IPS DF 19.7 (cell line): ENCODE measurements around the gene PTPN4.

Source experiments
- DNase-seq: peaks from one replicate; pipeline ENCODE4 v3.0.0-alpha.2; 2013; ENCODE audit warnings: low read depth, low spot score

The PTPN4 gene

DNA sequence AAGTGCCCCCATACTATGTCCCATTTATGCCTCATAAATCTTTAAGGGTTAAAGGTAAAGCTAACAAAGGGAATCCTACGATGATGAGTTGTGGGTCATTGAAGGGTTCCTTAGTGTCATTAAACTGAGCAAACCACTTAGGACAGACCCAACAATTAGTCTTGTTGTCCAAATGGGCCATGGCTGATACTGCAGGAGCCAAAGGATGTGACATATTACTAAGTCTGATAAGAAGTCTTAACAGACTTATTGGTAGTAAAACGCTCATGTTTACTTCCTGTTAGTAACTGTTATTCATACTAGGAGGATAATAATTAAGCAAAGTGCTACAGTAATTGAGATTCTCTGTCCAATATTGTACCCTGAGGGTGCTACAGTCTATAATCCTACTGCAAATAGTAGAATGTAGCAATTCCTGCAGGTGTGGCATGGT is 96.8 kb downstream of the PTPN4 start:
- no peak for DNase-seq

DNA sequence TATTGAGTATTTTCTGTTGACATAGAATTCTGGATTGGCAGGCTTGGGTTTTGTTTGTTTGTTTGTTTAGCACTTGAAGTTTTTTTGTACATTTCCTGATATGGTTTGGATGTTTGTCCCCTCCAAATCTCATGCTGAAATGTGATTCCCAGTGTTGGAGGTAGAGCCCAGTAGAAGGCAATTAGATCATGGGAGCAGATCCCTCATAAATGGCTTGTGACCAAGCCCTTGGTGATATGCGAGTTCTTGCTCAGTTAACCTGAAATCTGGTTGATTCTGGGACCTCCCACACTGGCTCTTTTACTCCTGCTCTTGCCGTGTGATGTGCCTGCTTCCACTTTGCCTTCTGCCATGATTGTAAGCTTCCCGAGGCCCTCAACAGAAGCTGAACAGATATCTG is 98.0 kb downstream of the PTPN4 start:
- DNase-seq, result no peak

DNA sequence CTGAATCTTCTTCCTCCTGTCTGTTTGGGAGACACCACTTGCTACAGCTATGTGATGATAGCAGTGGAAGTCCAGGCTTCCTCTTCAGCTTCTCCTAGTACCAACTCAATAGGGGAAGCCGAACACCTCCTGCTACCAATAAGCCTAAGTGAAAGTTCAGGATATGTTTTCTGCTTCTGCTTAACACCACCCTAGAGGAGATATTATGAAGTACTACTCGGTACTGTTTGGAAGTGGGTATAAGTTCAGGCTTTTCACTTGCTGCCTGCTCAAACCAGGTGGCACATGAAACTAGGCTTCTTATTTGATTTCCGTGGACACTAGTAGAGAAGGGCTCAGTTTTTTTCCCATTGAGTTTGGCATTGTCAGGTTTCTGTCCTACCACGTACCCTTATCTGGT is 99.8 kb downstream of the PTPN4 start:
- no peak for DNase-seq

DNA sequence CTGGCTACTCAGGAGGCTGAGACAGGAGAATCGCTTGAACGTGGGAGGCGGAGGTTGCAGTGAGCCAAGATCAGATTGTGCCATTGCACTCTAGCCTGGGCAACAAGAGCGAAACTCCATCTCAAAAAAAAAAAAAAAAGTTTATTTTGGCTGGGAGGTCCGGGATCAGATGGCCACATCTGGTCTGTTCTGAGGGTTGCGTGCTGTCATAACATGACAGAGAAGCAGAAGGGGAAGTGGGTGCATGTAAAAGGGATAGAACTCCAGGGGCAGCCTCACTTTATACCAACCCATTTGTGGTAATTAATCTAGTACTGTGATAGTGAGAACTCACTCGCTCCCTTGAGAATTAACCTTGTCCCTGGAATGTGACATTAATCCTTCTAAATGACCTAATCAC is 101.2 kb downstream of the PTPN4 start:
- no peak for DNase-seq

DNA sequence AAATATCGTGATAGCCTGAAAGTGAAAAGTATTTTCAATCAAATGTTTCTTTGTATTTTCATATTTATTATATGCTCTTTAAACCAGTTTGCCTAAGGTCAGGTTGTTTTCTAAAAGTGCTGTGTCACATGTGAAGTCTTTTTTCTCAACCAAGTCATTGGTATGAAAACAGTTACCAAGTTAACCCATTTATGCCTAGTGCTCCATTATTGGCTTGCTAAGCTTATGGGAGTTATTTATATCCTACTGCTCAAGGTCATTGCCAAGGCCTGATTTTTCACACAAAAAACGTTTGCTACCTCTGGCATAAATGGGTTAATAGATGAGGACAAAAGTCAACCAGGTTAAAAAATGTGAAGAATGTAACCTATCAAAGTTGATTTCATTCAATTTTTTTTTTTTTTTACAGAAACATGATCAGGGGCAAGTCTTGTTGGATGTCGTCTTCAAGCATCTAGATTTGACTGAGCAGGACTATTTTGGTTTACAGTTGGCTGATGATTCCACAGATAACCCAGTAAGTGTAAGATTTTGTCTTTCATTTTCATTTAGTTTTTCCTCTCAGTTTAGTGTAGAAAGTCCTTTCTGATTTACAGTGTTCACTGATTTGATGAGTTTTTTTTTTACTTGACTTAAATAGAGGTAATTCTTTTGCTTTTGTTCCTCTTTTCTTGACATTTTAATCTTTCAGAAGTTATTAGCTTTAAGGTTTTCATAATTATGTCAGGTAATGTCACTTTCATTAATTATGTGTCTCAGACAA is 102.6 kb downstream of the PTPN4 start:
- DNase-seq, result no peak

DNA sequence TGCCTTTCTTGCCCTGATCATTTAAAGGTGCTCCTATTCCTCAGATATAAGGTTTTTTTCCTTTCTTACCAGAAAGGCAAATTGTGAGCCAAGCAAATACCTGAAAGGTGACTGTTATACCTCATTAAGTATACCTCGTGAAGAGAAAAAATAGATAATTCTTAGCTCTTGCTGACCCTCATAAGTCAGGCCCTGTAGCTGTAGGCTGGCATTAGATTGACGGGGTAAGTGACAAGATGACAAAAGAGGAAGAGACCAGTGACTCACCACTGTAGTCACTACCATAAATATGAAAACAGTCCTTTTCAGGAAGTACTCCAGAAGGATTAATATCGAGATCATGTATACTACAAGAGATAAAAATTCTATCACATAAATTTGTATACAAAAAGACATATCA is 104.6 kb downstream of the PTPN4 start:
- no peak for DNase-seq

DNA sequence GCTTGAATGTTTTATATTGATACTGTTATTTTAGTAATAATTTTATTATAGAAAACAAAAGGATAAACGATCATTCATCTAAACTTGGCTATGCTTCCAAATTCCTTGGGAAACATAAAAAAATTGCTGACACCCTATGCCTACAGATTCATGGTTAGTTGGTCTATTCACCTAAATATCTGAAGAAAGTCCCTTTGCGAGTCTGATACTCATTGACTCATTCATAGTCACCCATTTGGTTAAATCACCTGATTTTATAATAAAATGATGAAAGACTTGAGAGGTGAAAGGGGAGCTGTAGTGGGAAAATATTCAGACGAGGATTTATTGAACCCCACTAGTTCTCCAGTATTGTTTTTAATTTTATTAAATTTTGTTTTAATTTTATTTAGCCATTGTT is 112.0 kb downstream of the PTPN4 start:
- DNase-seq, result no peak

DNA sequence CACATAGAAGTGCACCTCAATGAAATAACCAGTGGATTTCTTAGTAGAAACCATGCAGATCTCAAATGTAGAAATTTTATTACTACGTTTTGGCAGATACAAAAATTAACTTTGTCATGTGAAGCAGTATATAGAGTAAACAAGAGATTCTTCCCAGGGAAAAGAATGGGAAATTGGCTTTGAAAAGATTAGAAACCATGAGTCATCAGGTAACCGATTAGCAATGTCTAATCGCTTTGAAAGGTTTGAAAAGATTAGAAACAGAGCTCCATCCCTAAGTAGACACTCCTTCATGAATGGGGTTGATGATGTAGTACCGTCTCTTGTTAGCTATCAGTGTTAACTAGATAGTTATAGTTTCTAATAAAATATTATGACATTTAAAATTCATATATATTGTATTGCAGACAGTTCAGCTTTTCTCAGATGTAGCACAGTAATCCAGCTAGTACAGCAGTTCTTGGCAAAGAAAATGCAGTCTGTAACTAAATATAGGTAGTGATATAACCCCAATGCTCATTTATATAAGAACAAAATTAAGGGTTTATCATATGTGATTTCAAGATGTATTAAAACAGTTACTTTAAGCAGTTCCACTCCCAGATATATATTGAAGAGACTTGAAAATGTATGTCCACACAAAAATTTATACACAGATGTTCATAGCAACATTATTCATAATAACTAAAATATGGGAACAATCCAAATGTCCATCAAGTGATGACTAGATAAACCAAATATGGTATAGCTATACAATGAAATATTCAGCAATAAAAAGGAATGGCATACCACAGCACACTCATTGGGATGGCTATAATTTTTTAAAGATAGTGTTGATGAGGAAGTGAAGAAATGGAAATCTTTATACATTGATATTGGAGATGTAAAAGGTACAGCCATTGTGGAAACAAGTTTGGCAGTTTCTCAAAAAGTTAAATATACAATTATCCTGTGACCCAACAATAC is 113.9 kb downstream of the PTPN4 start:
- DNase-seq, result no peak

DNA sequence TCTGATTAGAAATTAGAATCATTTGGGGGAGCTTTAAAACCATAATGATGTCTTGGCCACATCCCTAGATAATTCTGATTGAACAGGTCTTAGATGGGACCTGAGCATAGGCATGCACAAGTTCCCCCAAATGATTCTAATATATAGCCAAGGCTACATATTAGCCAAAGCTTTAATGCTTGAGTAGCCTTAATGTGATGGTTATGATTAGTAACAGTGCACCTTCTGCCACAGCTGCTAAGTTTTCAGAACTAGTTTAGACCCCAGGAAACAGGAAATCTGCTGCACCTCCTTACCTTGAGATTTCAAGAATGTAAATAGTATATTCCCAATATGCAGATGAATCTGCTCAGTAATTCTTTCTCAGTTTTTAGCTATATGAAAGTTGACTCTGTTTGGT is 119.8 kb downstream of the PTPN4 start:
- no peak for DNase-seq

DNA sequence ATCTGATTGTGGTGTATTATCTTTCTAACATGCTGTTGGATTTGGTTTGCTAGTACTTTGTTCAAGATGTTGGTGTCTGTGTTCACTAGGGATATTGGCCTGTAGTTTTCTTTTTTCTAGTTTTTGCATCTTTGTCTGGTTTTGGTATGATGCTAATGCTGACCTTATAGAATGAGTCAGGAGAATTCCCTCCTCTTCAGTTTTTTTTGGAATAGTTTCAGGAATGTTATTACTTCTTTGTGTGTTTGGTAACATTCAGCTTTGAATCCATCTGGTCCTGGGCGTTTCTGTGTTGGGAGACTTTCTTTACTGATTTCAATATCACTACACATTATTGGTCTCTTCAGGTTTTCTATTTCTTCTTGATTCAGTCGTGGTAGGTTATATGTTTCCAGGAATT is 129.0 kb downstream of the PTPN4 start:
- no peak for DNase-seq

DNA sequence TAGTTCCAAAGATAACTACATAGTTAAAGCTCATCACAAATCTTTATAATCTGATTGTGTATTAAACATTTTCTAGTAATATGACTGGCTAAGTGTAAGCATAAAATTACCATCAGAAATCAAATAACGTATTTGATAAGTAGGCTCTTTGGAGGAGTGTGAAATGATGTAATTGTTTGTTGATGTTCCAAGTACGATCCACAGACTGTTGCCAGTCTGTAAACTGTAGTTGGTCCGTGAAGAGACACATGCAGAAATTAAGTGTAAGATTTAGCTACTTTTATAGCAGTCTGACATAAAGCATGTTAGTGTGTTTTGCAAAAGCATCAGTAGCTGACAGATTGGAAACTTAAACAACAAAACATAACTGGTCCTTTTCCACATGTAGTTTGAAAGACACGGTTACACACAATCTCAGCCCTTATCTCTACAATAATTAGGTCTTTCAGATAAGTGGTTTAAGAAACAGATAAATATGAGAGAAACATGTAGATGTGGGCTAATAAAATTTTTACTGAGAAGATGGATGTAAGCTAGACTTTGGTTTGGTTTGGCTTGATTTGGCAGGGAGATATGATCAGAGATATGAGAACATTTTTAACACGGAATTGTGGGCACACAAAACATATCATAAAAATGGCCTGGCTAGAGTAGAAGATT is 138.1 kb downstream of the PTPN4 start:
- DNase-seq, result no peak

DNA sequence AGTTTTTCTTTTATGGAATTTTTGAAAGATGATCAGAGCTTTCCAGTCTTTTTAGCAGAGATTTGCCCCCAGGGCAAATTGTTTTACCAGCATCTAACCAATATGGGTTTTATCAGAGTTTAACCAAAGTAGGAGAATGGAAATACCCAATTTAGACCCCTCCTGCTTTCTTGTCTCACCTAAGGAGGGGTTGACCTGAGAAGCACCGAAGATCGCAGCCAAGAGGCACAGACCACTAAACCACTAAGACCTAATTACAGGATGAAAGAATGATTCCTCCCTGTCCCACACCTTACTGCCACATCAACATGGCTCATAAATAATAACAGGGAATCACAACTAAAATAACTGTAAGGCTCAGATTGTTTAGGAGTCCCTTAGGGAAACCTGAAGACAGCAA is 141.3 kb downstream of the PTPN4 start:
- no peak for DNase-seq

DNA sequence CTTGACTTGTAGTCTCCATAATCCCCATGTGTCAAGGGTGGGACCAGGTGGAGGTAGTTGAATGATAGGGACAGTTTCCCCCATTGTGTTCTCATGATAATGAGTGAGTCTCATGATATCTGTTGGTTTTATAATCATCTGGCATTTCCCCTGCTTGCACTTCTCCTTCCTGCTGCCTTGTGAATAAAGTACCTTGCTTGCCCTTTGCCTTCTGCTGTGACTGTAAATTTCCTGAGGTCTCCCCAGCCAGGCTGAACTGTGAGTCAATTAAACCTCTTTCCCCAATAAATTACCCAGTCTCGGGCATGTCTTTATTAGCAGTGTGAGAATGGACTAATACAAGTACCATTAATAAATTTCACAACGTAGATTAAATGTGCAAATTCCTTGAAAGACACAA is 150.8 kb downstream of the PTPN4 start:
- no peak for DNase-seq

DNA sequence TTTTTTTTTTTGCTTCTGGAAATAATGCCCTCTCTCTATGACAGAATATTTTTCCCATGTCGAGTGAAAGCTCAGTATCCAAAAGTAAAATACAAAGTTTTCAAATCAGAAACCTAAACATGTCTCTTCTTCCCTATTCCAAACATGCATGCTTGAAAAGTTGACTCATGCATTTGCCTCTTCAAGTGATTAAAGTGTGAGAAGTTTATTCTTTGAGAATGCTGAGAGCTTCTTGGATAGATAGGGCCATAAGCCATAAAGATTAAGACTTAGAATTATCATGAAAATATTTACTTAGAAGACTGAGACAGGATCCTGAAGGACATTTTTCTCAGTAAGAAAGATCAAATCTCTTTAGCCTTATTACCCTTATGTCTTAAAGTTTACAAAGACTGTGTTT is 154.5 kb downstream of the PTPN4 start:
- DNase-seq, result no peak

DNA sequence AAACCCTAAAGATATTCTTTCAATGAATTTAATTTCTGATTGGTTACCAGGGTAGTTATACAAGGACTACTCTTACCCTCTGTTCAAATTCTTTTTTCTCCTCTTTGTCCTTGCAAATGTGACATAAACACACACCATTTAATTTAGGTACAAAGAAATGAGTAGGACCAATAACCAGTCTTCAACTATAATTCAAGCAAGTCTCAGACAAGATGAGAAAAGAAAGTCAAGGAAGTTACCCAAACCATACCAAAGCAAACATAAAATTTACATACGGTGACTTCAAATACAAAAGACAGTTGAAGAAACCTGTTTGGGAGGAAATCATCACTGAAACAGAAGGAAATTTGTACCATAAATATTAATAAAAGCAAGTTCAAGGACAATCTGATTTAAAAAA is 162.1 kb downstream of the PTPN4 start:
- no peak for DNase-seq

DNA sequence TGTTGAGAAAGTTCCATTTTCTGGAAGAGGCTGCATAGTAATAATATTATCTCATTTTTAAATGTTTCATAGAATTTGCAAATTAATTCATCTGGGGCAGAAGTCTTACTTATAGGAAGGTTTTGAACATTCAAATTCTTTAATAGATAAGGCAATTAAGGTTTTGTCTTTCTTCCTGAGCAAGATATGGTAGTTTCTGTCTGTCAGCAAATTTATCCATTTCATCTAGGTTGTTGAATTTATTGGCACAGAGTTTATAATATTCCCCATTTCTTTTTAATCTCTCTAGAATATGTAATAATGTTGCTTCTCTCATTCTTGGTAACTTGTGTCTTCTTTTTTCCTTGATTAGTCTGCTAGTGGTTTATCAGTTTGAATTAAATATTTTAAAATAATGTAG is 163.0 kb downstream of the PTPN4 start:
- no peak for DNase-seq

DNA sequence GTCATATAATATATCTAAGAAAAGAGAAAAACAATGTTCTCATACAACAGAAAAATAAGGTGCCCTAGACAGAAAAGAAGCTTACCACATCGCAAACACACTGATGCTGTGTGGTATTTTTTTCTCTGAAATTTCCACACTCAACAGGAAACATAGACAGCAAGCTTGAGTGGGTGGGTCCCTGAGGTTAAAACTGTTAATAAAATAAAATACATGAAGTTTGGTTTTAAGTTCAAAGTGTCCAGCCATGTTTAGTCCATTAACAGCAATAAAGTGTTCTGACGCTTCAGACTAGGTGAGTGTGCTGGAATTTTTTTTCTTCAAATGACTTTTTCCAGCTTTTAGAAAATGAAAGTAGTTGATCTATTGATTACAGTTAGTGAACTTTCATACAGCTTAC is 169.8 kb downstream of the PTPN4 start:
- no peak for DNase-seq

DNA sequence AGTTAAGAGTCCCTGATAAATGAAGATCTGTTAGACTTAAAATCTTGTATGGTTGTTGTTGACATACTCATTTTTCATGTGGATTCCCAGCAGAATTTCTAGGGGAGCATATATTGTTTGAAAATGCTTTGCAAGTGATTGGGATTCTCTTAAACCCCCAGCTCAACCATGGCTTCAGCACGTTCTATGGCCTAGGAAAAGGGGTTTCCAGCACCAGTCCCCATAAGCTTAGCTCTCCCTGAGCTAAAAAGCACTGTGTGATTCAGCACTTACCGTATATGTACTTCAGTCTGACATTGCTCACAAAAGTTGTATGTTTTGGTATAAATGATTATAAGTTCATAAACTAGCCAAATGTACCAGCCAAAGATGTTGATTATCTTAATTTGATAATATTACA is 173.1 kb downstream of the PTPN4 start:
- DNase-seq, result no peak

DNA sequence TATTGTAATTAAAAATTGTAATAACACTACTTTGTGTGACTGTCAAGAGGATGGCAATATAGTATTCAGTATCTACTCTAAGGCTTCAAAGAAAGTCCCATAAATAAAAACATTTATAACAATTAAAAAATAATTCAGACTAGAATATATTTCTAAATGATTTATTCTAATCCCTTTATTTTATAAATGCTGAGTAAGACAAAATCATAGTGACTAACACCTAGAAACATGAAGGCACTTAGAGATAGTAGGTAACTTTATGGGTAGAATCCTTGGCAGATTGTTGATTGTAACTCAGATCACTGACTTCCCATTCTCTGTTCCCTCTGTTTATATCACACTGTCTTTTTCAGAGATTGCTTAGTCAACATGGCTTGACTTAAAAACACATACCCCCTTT is 174.6 kb downstream of the PTPN4 start:
- DNase-seq, result no peak

DNA sequence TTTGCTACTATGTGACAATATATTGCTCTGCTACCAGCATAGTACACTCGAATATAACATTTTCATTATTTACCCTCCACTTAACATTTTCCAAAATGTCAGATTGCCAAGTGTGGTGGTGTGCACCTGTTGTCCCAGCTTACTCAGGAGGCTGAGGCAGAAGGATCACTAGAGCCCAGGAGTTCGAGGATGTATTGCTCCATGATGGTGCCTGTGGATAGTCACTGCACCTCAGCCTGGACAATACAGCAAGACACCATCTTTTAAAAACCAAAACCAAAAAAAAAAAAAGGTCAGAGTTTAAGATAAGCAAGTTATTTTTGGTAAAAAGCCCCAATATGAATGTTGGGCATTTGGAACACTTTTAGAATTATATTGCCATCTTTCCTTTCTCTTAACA is 178.0 kb downstream of the PTPN4 start:
- no peak for DNase-seq

DNA sequence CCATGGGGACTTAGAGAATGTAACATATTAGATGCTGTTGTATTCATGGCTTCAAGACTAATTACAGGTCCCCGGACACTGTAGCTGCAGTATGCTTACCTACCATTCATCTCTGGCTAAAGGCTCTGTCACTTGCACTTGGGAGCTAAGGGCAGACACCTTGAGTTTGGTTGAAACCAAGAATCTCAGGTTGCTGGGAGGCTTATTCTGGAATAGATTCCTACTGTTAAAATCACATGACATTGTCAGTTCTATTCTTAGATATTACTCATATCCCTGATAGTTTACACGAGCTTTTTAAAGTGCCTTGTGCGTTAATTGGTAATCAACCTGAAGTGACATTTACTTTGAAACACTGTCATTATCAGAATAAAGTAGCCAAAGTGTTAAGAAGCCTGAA is 180.2 kb downstream of the PTPN4 start:
- no peak for DNase-seq

DNA sequence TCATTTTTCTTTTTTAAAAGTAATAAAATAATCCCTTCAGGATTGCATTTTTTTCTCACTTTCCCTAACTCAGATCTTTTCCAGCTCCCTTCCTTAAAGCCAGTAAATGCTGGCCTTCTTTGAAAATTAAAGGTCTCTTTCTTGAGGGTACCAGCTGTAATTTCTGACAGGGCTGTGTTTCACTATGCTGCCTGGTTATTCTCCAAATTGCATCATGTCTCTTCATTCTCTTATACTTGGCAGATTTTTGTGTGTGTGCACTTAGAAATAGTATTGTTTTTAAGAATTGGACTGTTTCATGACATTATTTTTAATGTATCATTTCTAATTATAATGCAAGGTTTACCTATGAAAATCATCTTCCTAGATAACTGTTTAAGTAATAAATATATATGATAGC is 181.1 kb downstream of the PTPN4 start:
- DNase-seq, result no peak
